GM12878 (cell line): ENCODE data around the gene BSPRY. TPM values are rescaled to one million over a fixed set of nuclear protein-coding genes. Genes with fewer than 3 reads are reported as not detected.

Source experiments
- EP300 ChIP-seq, 2 experiments: fragments of 150-350 bp in 1 of 2; IDR thresholded peaks; 2 replicates each; pipeline ENCODE4 v1.6.1; 2011 to 2012; ENCODE audit warnings: low read depth in 2 of 2, low read length in 2 of 2, borderline replicate concordance in 1 of 2, improper control_type of control experiment in 1 of 2, inconsistent platforms in 1 of 2; ENCODE audit not compliant: control insufficient read depth in 1 of 2
- MEF2A ChIP-seq: IDR thresholded peaks from 2 replicates; pipeline ENCODE4 v1.6.1; 2011; ENCODE audit warnings: low read depth, mild to moderate bottlenecking, low read length, moderate library complexity; ENCODE audit not compliant: insufficient read depth
- NR2F1 ChIP-seq: fragments of 450-650 bp; conservative IDR thresholded peaks from 2 replicates; pipeline ENCODE4 v1.6.1; 2017; ENCODE audit warnings: mild to moderate bottlenecking
- SMARCA5 ChIP-seq: fragments of 450-650 bp; IDR thresholded peaks from 2 replicates; pipeline ENCODE4 v1.6.1; 2017; ENCODE audit warnings: mild to moderate bottlenecking
- SREBF2 ChIP-seq: IDR thresholded peaks from 2 replicates; pipeline ENCODE4 v1.6.1; 2012; ENCODE audit warnings: mild to moderate bottlenecking, low read length
- SUZ12 ChIP-seq: fragments of 200-600 bp; sonication (generic); IDR thresholded peaks from one replicate; pipeline ENCODE4 v1.6.1; 2018; ENCODE audit warnings: antibody characterized with exemption, mild to moderate bottlenecking; ENCODE audit not compliant: unreplicated experiment
- TARDBP ChIP-seq: IDR thresholded peaks from 2 replicates; pipeline ENCODE4 v1.6.1; 2016; ENCODE audit warnings: borderline replicate concordance
- TBL1XR1 ChIP-seq: IDR thresholded peaks from 2 replicates; pipeline ENCODE4 v1.6.1; 2012; ENCODE audit warnings: low read depth, low read length, improper control_type of control experiment
- ZNF207 ChIP-seq: fragments of 450-650 bp; IDR thresholded peaks from 2 replicates; pipeline ENCODE4 v1.6.1; 2014; ENCODE audit warnings: antibody characterized with exemption, mild to moderate bottlenecking, borderline replicate concordance
- polyA plus RNA-seq, 11 experiments: library from polyadenylated mRNA; depleted of rRNA in 4 of 11; unstranded in 6 of 11; stranded (reverse) in 5 of 11; fragments of >200 nt; fragmentation: Nextera tagmentation in 4 of 11; fragmentation: Illumina TruSeq in 1 of 11; extraction: Ambion mirVana in 4 of 11; extraction: Trizol in 1 of 11; gene quantifications; 1 replicate in 1 of 11; 2 replicates in 10 of 11; pipeline versions ENCODE4 v1.2.1 to v1.2.3, GENCODE V29; 2011 to 2016; ENCODE audit warnings: inconsistent platforms in 2 of 11, missing spikeins in 2 of 11, low read depth in 1 of 11
- total RNA-seq, 4 experiments: library from RNA; depleted of rRNA in 3 of 4; stranded (reverse); fragments of >200 nt in 3 of 4; fragmentation: Illumina TruSeq in 1 of 4; extraction: Trizol in 1 of 4; gene quantifications; 2 replicates each; pipeline versions ENCODE4 v1.2.1 to v1.2.3, GENCODE V29; 2013 to 2021
- TF ChIP-seq, protein P1 (sequence below): fragments of 450-650 bp; IDR thresholded peaks from 2 replicates; pipeline ENCODE4 v1.6.1; 2017; ENCODE audit warnings: mild to moderate bottlenecking, moderate library complexity
- TF ChIP-seq, protein P2 (sequence below): fragments of 450-650 bp; IDR thresholded peaks from 2 replicates; pipeline ENCODE4 v1.6.1; 2017; ENCODE audit warnings: mild to moderate bottlenecking, moderate library complexity
- TF ChIP-seq, protein P3 (sequence below): fragments of 450-650 bp; IDR thresholded peaks from 2 replicates; pipeline ENCODE4 v1.6.1; 2017; ENCODE audit warnings: borderline replicate concordance
- TF ChIP-seq, protein P4 (sequence below): IDR thresholded peaks from 2 replicates; pipeline ENCODE4 v1.6.1; 2012; ENCODE audit warnings: low read depth, low read length, improper control_type of control experiment
- TF ChIP-seq, protein P5 (sequence below): fragments of 150-350 bp; IDR thresholded peaks from 2 replicates; pipeline ENCODE4 v1.6.1; 2014; ENCODE audit warnings: mild to moderate bottlenecking, low read depth, low read length

BSPRY gene
- total and polyA plus RNA-seq, 10 of the 15 experiments (the other 5 are each of a cell fraction or from before 2014, with no cell fraction given): 0.45 to 6.3 (median 4.1) TPM

DNA sequence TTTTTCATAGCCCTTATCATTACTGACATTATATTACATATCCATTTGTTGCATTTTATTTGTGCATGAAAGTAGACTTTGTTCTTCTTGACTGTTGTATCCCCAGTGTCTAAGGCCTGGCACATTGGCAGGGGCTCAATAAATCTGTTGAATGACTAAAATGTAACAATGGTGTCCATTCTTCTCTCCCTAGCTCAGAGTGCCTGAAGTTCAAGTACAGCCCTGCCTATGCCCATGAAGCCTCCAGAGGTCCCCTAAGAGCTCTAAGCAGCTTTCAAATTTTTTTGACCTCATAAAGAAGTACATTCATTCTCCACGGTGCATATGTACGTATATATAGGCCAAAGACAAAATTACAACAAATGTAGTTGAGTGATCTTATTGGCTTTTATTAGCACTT lies 4.2 kb upstream of the BSPRY start (continued):
- TF ChIP-seq, protein P1, sequence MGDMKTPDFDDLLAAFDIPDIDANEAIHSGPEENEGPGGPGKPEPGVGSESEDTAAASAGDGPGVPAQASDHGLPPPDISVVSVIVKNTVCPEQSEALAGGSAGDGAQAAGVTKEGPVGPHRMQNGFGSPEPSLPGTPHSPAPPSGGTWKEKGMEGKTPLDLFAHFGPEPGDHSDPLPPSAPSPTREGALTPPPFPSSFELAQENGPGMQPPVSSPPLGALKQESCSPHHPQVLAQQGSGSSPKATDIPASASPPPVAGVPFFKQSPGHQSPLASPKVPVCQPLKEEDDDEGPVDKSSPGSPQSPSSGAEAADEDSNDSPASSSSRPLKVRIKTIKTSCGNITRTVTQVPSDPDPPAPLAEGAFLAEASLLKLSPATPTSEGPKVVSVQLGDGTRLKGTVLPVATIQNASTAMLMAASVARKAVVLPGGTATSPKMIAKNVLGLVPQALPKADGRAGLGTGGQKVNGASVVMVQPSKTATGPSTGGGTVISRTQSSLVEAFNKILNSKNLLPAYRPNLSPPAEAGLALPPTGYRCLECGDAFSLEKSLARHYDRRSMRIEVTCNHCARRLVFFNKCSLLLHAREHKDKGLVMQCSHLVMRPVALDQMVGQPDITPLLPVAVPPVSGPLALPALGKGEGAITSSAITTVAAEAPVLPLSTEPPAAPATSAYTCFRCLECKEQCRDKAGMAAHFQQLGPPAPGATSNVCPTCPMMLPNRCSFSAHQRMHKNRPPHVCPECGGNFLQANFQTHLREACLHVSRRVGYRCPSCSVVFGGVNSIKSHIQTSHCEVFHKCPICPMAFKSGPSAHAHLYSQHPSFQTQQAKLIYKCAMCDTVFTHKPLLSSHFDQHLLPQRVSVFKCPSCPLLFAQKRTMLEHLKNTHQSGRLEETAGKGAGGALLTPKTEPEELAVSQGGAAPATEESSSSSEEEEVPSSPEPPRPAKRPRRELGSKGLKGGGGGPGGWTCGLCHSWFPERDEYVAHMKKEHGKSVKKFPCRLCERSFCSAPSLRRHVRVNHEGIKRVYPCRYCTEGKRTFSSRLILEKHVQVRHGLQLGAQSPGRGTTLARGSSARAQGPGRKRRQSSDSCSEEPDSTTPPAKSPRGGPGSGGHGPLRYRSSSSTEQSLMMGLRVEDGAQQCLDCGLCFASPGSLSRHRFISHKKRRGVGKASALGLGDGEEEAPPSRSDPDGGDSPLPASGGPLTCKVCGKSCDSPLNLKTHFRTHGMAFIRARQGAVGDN: no peak
- TF ChIP-seq, protein P2, sequence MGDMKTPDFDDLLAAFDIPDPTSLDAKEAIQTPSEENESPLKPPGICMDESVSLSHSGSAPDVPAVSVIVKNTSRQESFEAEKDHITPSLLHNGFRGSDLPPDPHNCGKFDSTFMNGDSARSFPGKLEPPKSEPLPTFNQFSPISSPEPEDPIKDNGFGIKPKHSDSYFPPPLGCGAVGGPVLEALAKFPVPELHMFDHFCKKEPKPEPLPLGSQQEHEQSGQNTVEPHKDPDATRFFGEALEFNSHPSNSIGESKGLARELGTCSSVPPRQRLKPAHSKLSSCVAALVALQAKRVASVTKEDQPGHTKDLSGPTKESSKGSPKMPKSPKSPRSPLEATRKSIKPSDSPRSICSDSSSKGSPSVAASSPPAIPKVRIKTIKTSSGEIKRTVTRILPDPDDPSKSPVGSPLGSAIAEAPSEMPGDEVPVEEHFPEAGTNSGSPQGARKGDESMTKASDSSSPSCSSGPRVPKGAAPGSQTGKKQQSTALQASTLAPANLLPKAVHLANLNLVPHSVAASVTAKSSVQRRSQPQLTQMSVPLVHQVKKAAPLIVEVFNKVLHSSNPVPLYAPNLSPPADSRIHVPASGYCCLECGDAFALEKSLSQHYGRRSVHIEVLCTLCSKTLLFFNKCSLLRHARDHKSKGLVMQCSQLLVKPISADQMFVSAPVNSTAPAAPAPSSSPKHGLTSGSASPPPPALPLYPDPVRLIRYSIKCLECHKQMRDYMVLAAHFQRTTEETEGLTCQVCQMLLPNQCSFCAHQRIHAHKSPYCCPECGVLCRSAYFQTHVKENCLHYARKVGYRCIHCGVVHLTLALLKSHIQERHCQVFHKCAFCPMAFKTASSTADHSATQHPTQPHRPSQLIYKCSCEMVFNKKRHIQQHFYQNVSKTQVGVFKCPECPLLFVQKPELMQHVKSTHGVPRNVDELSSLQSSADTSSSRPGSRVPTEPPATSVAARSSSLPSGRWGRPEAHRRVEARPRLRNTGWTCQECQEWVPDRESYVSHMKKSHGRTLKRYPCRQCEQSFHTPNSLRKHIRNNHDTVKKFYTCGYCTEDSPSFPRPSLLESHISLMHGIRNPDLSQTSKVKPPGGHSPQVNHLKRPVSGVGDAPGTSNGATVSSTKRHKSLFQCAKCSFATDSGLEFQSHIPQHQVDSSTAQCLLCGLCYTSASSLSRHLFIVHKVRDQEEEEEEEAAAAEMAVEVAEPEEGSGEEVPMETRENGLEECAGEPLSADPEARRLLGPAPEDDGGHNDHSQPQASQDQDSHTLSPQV: no peak
- no peak for TF ChIP-seq NR2F1
- TF ChIP-seq, protein P3, sequence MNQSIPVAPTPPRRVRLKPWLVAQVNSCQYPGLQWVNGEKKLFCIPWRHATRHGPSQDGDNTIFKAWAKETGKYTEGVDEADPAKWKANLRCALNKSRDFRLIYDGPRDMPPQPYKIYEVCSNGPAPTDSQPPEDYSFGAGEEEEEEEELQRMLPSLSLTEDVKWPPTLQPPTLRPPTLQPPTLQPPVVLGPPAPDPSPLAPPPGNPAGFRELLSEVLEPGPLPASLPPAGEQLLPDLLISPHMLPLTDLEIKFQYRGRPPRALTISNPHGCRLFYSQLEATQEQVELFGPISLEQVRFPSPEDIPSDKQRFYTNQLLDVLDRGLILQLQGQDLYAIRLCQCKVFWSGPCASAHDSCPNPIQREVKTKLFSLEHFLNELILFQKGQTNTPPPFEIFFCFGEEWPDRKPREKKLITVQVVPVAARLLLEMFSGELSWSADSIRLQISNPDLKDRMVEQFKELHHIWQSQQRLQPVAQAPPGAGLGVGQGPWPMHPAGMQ: no peak
- no peak for TF ChIP-seq SUZ12
- no peak for TF ChIP-seq SREBF2
- TF ChIP-seq, protein P4, sequence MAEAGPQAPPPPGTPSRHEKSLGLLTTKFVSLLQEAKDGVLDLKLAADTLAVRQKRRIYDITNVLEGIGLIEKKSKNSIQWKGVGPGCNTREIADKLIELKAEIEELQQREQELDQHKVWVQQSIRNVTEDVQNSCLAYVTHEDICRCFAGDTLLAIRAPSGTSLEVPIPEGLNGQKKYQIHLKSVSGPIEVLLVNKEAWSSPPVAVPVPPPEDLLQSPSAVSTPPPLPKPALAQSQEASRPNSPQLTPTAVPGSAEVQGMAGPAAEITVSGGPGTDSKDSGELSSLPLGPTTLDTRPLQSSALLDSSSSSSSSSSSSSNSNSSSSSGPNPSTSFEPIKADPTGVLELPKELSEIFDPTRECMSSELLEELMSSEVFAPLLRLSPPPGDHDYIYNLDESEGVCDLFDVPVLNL: no peak
- no peak for TF ChIP-seq EP300 (IDR thresholded peaks at IDR 0.05; ENCODE audit: borderline replicate concordance in 1 of 2, control insufficient read depth in 1 of 2, low read depth in 2 of 2, low read length in 2 of 2)
- no peak for TF ChIP-seq SMARCA5
- no peak for TF ChIP-seq TBL1XR1
- TF ChIP-seq, protein P5, sequence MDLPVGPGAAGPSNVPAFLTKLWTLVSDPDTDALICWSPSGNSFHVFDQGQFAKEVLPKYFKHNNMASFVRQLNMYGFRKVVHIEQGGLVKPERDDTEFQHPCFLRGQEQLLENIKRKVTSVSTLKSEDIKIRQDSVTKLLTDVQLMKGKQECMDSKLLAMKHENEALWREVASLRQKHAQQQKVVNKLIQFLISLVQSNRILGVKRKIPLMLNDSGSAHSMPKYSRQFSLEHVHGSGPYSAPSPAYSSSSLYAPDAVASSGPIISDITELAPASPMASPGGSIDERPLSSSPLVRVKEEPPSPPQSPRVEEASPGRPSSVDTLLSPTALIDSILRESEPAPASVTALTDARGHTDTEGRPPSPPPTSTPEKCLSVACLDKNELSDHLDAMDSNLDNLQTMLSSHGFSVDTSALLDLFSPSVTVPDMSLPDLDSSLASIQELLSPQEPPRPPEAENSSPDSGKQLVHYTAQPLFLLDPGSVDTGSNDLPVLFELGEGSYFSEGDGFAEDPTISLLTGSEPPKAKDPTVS: no peak
- TF ChIP-seq TARDBP: no peak
- no peak for TF ChIP-seq ZNF207
- no peak for TF ChIP-seq MEF2A
